PFSK-1 (cell line): Measurements from ENCODE around the gene LSM7.

Experiments used
- POLR2AphosphoS5 ChIP-seq: IDR thresholded peaks from 2 replicates; pipeline ENCODE4 v1.6.1; 2012; ENCODE audit warnings: low read depth, mild to moderate bottlenecking, control low read depth, low read length, moderate library complexity
- SIN3A ChIP-seq: IDR thresholded peaks from 2 replicates; pipeline ENCODE4 v1.6.1; 2012; ENCODE audit warnings: mild to moderate bottlenecking, low read length, moderate library complexity, borderline replicate concordance; ENCODE audit not compliant: insufficient read depth
- TF ChIP-seq, protein P1 (sequence below), 2 experiments: IDR thresholded peaks; 2 replicates each; pipeline versions ENCODE4 v1.6.1 to v1.8.0; 2011 to 2012; ENCODE audit warnings: low read depth in 2 of 2, low read length in 2 of 2, control low read depth in 1 of 2, inconsistent platforms in 1 of 2, mild to moderate bottlenecking in 1 of 2, moderate library complexity in 1 of 2; ENCODE audit not compliant: insufficient read depth in 1 of 2

DNA sequence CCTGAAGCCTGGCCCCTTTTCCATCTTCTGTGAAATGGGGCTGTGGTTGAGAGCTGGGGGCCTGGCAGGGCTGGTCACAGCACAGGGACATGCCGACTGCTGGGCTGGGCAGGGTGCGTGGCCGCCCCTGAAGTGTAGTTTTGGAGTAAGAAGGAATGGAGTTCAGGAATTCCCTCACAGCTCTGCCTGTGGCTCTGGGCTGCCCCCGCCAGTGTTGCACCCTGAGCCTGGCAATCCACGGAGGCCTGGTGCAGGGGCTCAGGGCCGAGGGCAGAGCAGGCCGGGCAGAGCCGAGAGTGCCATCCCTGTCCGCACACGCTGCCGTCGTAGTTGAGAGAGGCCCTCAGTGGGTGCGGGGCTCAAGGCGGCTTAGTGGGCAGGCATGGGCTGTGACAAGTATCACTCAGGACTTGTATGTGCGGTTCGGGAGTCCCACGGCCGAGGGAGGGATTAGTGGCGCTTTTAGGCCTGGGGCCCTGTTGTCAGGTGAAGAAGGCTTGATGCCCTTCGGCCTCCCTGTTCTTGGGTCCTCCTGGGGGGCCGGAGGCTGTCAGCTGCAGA lies 9.7 kb upstream of the LSM7 start:
- TF ChIP-seq POLR2AphosphoS5 (no peak), SIN3A (no peak)
- TF ChIP-seq, protein P1, sequence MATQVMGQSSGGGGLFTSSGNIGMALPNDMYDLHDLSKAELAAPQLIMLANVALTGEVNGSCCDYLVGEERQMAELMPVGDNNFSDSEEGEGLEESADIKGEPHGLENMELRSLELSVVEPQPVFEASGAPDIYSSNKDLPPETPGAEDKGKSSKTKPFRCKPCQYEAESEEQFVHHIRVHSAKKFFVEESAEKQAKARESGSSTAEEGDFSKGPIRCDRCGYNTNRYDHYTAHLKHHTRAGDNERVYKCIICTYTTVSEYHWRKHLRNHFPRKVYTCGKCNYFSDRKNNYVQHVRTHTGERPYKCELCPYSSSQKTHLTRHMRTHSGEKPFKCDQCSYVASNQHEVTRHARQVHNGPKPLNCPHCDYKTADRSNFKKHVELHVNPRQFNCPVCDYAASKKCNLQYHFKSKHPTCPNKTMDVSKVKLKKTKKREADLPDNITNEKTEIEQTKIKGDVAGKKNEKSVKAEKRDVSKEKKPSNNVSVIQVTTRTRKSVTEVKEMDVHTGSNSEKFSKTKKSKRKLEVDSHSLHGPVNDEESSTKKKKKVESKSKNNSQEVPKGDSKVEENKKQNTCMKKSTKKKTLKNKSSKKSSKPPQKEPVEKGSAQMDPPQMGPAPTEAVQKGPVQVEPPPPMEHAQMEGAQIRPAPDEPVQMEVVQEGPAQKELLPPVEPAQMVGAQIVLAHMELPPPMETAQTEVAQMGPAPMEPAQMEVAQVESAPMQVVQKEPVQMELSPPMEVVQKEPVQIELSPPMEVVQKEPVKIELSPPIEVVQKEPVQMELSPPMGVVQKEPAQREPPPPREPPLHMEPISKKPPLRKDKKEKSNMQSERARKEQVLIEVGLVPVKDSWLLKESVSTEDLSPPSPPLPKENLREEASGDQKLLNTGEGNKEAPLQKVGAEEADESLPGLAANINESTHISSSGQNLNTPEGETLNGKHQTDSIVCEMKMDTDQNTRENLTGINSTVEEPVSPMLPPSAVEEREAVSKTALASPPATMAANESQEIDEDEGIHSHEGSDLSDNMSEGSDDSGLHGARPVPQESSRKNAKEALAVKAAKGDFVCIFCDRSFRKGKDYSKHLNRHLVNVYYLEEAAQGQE (IDR thresholded peaks at IDR 0.05; ENCODE audit: insufficient read depth in 1 of 2, low read depth in 2 of 2, low read length in 2 of 2), result no peak
